Nephron progenitor cell (in vitro differentiated cells): Measurements from ENCODE around the gene CAPN14.

Experiments
- DNase-seq: peaks from one replicate; pipeline ENCODE4 v3.0.0; 2021
- H3K27ac Mint-ChIP-seq: 2 replicates; pipeline ENCODE4 v1.8.0; 2021; ENCODE audit warnings: mild to moderate bottlenecking, moderate library complexity, mixed read lengths
- H3K27me3 Mint-ChIP-seq: 2 replicates; pipeline ENCODE4 v1.8.0; 2021; ENCODE audit warnings: mild to moderate bottlenecking, low read depth, mixed read lengths; ENCODE audit not compliant: poor library complexity
- H3K36me3 Mint-ChIP-seq: 2 replicates; pipeline ENCODE4 v1.8.0; 2021; ENCODE audit warnings: low read depth, mixed read lengths
- H3K4me1 Mint-ChIP-seq: 2 replicates; pipeline ENCODE4 v1.8.0; 2021; ENCODE audit warnings: mixed read lengths
- H3K4me3 Mint-ChIP-seq: 2 replicates; pipeline ENCODE4 v1.8.0; 2021; ENCODE audit warnings: mild to moderate bottlenecking, moderate library complexity, mixed read lengths
- H3K9me3 Mint-ChIP-seq: 2 replicates; pipeline ENCODE4 v1.8.0; 2021; ENCODE audit warnings: mild to moderate bottlenecking, moderate library complexity, mixed read lengths
- CTCF ChIP-seq: fragments of 200-600 bp; sonication (generic); IDR thresholded peaks from 2 replicates; pipeline ENCODE4 v1.5.0; 2021; ENCODE audit warnings: antibody characterized with exemption

The CAPN14 gene

GRCh38 chr2:31205186-31205585 lies 12.1 kb downstream of the CAPN14 start:
- Mint-ChIP-seq H3K4me3 (no peak overlapping the region), H3K9me3 (no peaks in the 10 kb centered on the region), H3K36me3 (no peaks in the 10 kb centered on the region), H3K4me1 (peaks cover 33% of the 10 kb centered on the region), H3K27me3 (peaks cover 15% of the 10 kb centered on the region), H3K27ac (no peak overlapping the region)
- TF ChIP-seq CTCF: no peak
- no peak for DNase-seq

- Mint-ChIP-seq H3K4me3 (peak overlapping the region; percentile 41), H3K9me3 (no peaks in the 10 kb centered on the region), H3K27ac (no peak overlapping the region), H3K4me1 (peaks cover 33% of the 10 kb centered on the region), H3K27me3 (peaks cover 15% of the 10 kb centered on the region), H3K36me3 (no peaks in the 10 kb centered on the region)
- DNase-seq: peak; percentile 13
- no peak for TF ChIP-seq CTCF
Measured at GRCh38 chr2:31204783-31205182, 12.5 kb downstream of the CAPN14 start.

GRCh38 chr2:31203916-31204315 lies 13.4 kb downstream of the CAPN14 start:
- no peaks in the 10 kb centered on the region for H3K9me3 Mint-ChIP-seq
- H3K4me3 Mint-ChIP-seq: no peak overlapping the region
- no peak overlapping the region for H3K27ac Mint-ChIP-seq
- no peak for DNase-seq
- TF ChIP-seq CTCF: no peak
- H3K4me1 Mint-ChIP-seq: peaks cover 33% of the 10 kb centered on the region
- no peaks in the 10 kb centered on the region for H3K36me3 Mint-ChIP-seq
- peaks cover 15% of the 10 kb centered on the region for H3K27me3 Mint-ChIP-seq

- H3K27me3 Mint-ChIP-seq: peaks cover 15% of the 10 kb centered on the region
- H3K27ac Mint-ChIP-seq: no peak overlapping the region
- no peak overlapping the region for H3K4me3 Mint-ChIP-seq
- no peak for DNase-seq
- no peaks in the 10 kb centered on the region for H3K36me3 Mint-ChIP-seq
- no peak for TF ChIP-seq CTCF
- H3K9me3 Mint-ChIP-seq: no peaks in the 10 kb centered on the region
- peaks cover 26% of the 10 kb centered on the region for H3K4me1 Mint-ChIP-seq
Measured at GRCh38 chr2:31202833-31203232, 14.5 kb downstream of the CAPN14 start.

- Mint-ChIP-seq H3K27me3 (peaks cover 21% of the 10 kb centered on the region), H3K27ac (no peak overlapping the region), H3K9me3 (no peaks in the 10 kb centered on the region), H3K36me3 (no peaks in the 10 kb centered on the region), H3K4me3 (no peak overlapping the region), H3K4me1 (peaks cover 22% of the 10 kb centered on the region)
- no peak for DNase-seq
- no peak for TF ChIP-seq CTCF
Measured at GRCh38 chr2:31202041-31202440, 15.3 kb downstream of the CAPN14 start.

GRCh38 chr2:31200972-31201371 lies 16.3 kb downstream of the CAPN14 start:
- no peak overlapping the region for H3K27ac Mint-ChIP-seq
- TF ChIP-seq CTCF: no peak
- H3K36me3 Mint-ChIP-seq: no peaks in the 10 kb centered on the region

More at GRCh38 chr2:31200972-31201371, 16.3 kb downstream of the CAPN14 start:
- Mint-ChIP-seq H3K4me1 (peaks cover 20% of the 10 kb centered on the region), H3K4me3 (no peak overlapping the region), H3K27me3 (peaks cover 24% of the 10 kb centered on the region), H3K9me3 (no peaks in the 10 kb centered on the region)
- no peak for DNase-seq
